Liver (tissue), 4 donors: ENCODE measurements around the gene FAM9A. TPM values are rescaled to one million over a fixed set of nuclear protein-coding genes. Genes with fewer than 3 reads are reported as not detected.

Experiments used
- NR2F2 ChIP-seq: IDR thresholded peaks from 2 replicates; pipeline ENCODE4 v1.6.1; 2016; ENCODE audit warnings: antibody characterized with exemption
- polyA plus RNA-seq, 2 donors: library from polyadenylated mRNA; stranded (reverse) in 1 of 2; unstranded in 1 of 2; fragments of 200-250 nt in 1 of 2; fragments of >200 nt in 1 of 2; fragmentation: Nextera tagmentation in 1 of 2; extraction: Ambion mirVana in 1 of 2; gene quantifications; one replicate each; pipeline versions ENCODE4 v1.2.1 to v1.2.3, GENCODE V29; 2013 to 2015
- total RNA-seq, 2 donors: library from RNA; depleted of rRNA; stranded (reverse); fragments of >200 nt; gene quantifications; one replicate each; pipeline ENCODE4 v1.2.3, GENCODE V29; 2014
- donor health status: healthy.
- donor health status: healthy.
- donor health status: healthy.

The FAM9A gene
- total and polyA plus RNA-seq, 4 donors: 0.51 TPM; not detected in 3

DNA sequence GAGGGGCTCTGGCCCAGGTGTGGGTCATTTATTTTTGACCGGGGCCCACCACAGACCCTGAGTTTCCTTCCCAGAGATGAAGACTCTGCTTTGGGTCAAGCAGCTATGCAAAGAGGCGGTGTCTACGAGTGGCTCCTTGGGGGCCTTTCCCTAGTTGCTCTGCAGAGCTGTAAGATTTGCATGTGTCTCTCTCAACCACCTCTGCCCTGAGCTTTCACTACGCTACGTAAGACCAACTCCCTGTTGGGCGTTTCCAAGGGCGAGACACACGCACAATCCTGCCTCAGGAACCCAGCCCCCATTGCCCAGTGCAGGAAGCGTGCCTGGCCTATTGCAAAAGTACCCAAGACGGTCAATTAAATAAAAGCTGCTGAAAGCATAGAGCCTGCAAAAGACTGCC lies 59.2 kb downstream of the FAM9A start (continued):
- TF ChIP-seq NR2F2: no peak

Other genes with a start within 250 kb of the FAM9A start
- gene ANOS1, start 69.2 kb downstream of the FAM9A start, total RNA-seq: 1 to 10 TPM in 1 of 2 donors, under 1 TPM in 1; 0.09 to 1.6 TPM
- under 1 TPM; 0.08 to 0.44 TPM for gene ANOS1, start 69.2 kb downstream of the FAM9A start, polyA plus RNA-seq
- under 1 TPM in 1 of 2 donors, not detected in 1; 0.25 TPM for gene FAM9B, start 232.7 kb upstream of the FAM9A start, total RNA-seq
- under 1 TPM; 0.38 TPM for gene FAM9B, start 232.7 kb upstream of the FAM9A start, polyA plus RNA-seq